ENCODE measurements around the gene HSD17B1. TPM values are rescaled to one million over a fixed set of nuclear protein-coding genes. Genes with fewer than 3 reads are reported as not detected.

HSD17B1 gene
- total and polyA plus RNA-seq, 8 donors: 0.32 to 3.5 (median 0.91) TPM

- TF ChIP-seq, protein P1, sequence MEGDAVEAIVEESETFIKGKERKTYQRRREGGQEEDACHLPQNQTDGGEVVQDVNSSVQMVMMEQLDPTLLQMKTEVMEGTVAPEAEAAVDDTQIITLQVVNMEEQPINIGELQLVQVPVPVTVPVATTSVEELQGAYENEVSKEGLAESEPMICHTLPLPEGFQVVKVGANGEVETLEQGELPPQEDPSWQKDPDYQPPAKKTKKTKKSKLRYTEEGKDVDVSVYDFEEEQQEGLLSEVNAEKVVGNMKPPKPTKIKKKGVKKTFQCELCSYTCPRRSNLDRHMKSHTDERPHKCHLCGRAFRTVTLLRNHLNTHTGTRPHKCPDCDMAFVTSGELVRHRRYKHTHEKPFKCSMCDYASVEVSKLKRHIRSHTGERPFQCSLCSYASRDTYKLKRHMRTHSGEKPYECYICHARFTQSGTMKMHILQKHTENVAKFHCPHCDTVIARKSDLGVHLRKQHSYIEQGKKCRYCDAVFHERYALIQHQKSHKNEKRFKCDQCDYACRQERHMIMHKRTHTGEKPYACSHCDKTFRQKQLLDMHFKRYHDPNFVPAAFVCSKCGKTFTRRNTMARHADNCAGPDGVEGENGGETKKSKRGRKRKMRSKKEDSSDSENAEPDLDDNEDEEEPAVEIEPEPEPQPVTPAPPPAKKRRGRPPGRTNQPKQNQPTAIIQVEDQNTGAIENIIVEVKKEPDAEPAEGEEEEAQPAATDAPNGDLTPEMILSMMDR (IDR thresholded peaks at IDR 0.05): no peak
- no peaks in the 10 kb centered on the region for H3K9me3 ChIP-seq
- H3K4me3 ChIP-seq: no peak overlapping the region
- ATAC-seq (no peak), DNase-seq (peak in 1 of 6 donors; percentile 83), FAIRE-seq (no peak)
- H3K27me3 ChIP-seq: no peaks in the 10 kb centered on the region
- WGBS, 2 donors: 77 to 82% methylated on average over 23 of the region's 23 CpGs
- H3K36me3 ChIP-seq: peaks cover 0 to 4% (median 0%) of the 10 kb centered on the region in 3 donors
- H3K4me1 ChIP-seq: peaks cover 0 to 3% (median 3%) of the 10 kb centered on the region in 3 donors
- H3K27ac ChIP-seq: no peak overlapping the region
- intact Hi-C loops (cut with DNase I): no loop called here
Measured at GRCh38 chr17:42547001-42547461, 5.7 kb upstream of the HSD17B1 start.

DNA sequence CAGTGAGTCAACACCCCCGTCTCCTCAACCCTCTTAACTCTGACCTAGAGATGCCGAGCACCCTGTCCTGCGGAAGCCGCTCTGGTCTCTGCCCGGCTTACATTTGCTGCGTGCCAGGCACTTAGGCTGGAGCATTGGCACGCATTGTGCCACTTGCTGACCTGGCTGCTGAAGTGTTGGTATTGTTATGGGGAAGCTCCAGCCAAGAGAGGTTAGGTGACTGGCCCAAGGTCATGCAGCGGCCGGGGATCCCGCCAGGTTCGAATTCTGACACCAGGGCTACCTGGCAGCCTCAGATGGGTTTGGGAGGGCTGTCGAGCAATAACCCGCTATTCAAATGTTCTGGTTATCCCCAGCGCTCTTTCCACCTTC lies 5.0 kb upstream of the HSD17B1 start:
- TF ChIP-seq, protein P1 (IDR thresholded peaks at IDR 0.05): no peak
- peak in 1 of 6 donors; percentile 54 for DNase-seq
- peaks cover 0 to 3% (median 3%) of the 10 kb centered on the region in 3 donors for H3K4me1 ChIP-seq
- no peaks in the 10 kb centered on the region for H3K9me3 ChIP-seq
- FAIRE-seq: no peak
- WGBS, 2 donors: 40 to 41% methylated on average over 14 of the region's 14 CpGs
- ATAC-seq: peak; percentile 29 to 59 (median 40)
- H3K27ac ChIP-seq: no peak overlapping the region
- no peaks in the 10 kb centered on the region for H3K27me3 ChIP-seq
- H3K4me3 ChIP-seq: peak overlapping the region in 2 of 4 donors; percentile 33 to 48
- intact Hi-C loops (cut with DNase I): no loop called here
- peaks cover 0 to 4% (median 0%) of the 10 kb centered on the region in 3 donors for H3K36me3 ChIP-seq

- Histone ChIP-seq H3K36me3 (peaks cover 0 to 3% (median 0%) of the 10 kb centered on the region in 3 donors), H3K4me1 (peaks cover 0 to 3% (median 3%) of the 10 kb centered on the region in 3 donors), H3K27me3 (no peaks in the 10 kb centered on the region), H3K27ac (no peak overlapping the region), H3K4me3 (peak overlapping the region; percentile 8 to 48 (median 24)), H3K9me3 (no peaks in the 10 kb centered on the region)
- TF ChIP-seq, protein P1 (IDR thresholded peaks at IDR 0.05): peak; percentile 34 to 43 (median 38)
- peak; percentile 87 to 95 (median 91) for DNase-seq
- 7 to 8% methylated on average over 68 to 74 of the region's 74 CpGs for WGBS, 2 donors
- no peak for FAIRE-seq
- ATAC-seq: peak; percentile 87 to 97 (median 92)
- intact Hi-C loops (cut with DNase I): no loop called here
Measured at GRCh38 chr17:42548070-42548837, 4.5 kb upstream of the HSD17B1 start.

GRCh38 chr17:42548993-42549755 lies 3.5 kb upstream of the HSD17B1 start:
- Histone ChIP-seq H3K4me1 (peaks cover 0 to 3% (median 3%) of the 10 kb centered on the region in 3 donors), H3K4me3 (no peak overlapping the region), H3K27me3 (no peaks in the 10 kb centered on the region), H3K36me3 (no peaks in the 10 kb centered on the region), H3K27ac (no peak overlapping the region), H3K9me3 (no peaks in the 10 kb centered on the region)
- FAIRE-seq (no peak), DNase-seq (no peak), ATAC-seq (no peak)
- intact Hi-C loops (cut with DNase I): no loop called here
- TF ChIP-seq, protein P1 (IDR thresholded peaks at IDR 0.05): no peak
- WGBS, 2 donors: 65 to 68% methylated on average over 14 of the region's 14 CpGs

All from pancreas (tissue), 10 donors.